Measurements from ENCODE around the gene SORL1. TPM values are rescaled to one million over a fixed set of nuclear protein-coding genes. Genes with fewer than 3 reads are reported as not detected.
A peak's percentile ranks its signal among the peaks of the same experiment; 100 is the strongest.

Gene SORL1
- total RNA-seq, 2 experiments from 2014 or later: 66.8 to 67.2 TPM

DNA sequence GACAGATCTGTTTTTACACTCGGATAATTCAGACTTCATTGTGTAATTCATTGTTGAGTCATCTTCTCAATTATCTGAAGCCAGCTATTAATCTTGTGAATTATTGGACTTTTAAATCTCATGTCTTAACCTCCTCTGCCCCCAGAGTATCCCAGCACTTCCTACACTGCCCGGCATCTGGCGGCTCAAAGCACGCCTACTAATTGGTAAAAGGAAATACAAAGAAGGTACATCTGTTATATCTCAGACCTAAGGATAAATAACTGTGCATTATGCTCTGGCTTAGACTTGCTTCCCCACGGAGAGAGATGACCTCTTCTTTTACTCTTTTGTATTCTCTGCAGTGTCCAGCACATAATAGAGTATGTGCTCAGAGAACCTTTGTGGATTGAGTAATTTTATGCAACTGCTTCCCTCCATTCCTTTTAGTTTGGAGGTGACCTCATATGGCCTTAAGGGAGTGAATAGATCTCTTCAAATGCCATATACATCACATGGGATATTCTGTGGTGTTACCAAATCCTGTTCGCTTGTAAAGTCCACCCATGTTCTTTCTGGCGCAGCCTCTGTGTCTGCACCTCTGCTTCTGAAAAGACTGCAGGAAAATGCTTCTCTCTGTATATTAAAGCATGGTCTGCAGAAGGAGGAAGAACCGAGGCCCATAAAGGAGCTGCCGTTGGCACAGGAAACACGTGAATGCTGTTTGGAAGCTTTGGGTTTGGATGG is 126.3 kb downstream of the SORL1 start:
- Mint-ChIP-seq H3K36me3 (ENCODE audit: low read depth) (peaks cover 60% of the 10 kb centered on the region), H3K9me3 (peaks cover 4% of the 10 kb centered on the region), H3K27me3 (ENCODE audit: low read depth) (no peaks in the 10 kb centered on the region), H3K4me1 (ENCODE audit: low read depth) (peaks cover 39% of the 10 kb centered on the region), H3K27ac (no peak overlapping the region), H3K4me3 (no peak overlapping the region)
- CTCF ChIA-PET: interaction anchor here (1.1 kb wide), 1 partner anchor 159 kb away, joined by 3 read pairs; no protein-coding TSS in a partner anchor
- no peak for DNase-seq
- intact Hi-C loops (cut with micrococcal nuclease): no loop called here

DNA sequence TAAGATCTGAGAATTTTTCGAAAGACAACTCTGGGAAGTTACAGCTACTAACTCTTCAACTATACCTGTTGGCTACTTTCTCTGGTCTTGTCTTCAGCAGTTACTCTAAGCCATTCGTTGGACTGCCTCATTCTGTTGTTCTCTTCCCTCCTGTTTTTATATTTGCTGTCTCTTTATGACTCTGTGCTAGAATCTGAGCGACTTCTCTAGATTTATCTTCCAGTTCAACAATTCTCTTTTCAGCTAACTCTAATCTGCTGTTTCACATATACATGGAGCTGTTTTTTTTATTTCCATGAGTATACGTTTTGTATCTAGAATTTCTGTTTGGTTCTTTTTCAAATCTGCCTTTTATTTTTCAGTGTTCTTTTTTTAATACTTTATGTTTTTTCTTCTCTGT is 128.0 kb downstream of the SORL1 start:
- peak overlapping the region; percentile 2 for H3K27ac Mint-ChIP-seq
- CTCF ChIA-PET: interaction anchor here (0.6 kb wide), 2 partner anchors 174 to 899 kb away, joined by 3 read pairs; no protein-coding TSS in a partner anchor
- peaks cover 53% of the 10 kb centered on the region for H3K36me3 Mint-ChIP-seq (ENCODE audit: low read depth)

DNA sequence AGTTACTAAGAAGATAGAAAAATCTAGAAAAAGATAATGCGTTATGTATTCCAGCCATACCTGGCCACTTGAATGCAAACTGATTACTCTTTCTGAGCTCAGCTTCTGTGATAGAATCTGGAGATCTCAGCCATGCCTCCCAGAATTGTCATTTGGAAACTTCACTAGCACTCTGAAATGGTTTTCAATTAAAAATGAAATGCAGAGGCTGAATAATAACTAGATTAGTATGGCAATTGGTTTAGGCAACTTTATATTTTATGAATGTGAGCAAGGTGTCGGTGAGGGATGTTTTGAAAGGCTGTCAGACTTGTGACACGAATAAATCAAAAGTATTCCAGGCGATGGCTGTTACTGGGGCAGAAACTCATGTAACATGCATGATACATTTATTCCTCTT is 129.5 kb downstream of the SORL1 start:
- Mint-ChIP-seq H3K36me3 (ENCODE audit: low read depth) (peaks cover 46% of the 10 kb centered on the region), H3K4me1 (ENCODE audit: low read depth) (peaks cover 27% of the 10 kb centered on the region), H3K27me3 (ENCODE audit: low read depth) (no peaks in the 10 kb centered on the region), H3K9me3 (peaks cover 4% of the 10 kb centered on the region), H3K27ac (peak overlapping the region; percentile 74), H3K4me3 (no peak overlapping the region)
- intact Hi-C loops (cut with micrococcal nuclease): loop anchor here (2.0 kb wide), 1 partner anchor 43 kb away; no protein-coding TSS in a partner anchor
- peak; percentile 29 for DNase-seq
- CTCF ChIA-PET: interaction anchor here (0.7 to 0.9 kb wide), 2 partner anchors 116 to 134 kb away, joined by 3 read pairs; no protein-coding TSS in a partner anchor

More for the DNA sequence above, 128.0 kb downstream of the SORL1 start:
- intact Hi-C loops (cut with micrococcal nuclease): loop anchor here (2.0 kb wide), 1 partner anchor 41 kb away; no protein-coding TSS in a partner anchor
- no peaks in the 10 kb centered on the region for H3K27me3 Mint-ChIP-seq (ENCODE audit: low read depth)
- H3K4me3 Mint-ChIP-seq: no peak overlapping the region
- H3K9me3 Mint-ChIP-seq: peaks cover 4% of the 10 kb centered on the region
- peaks cover 39% of the 10 kb centered on the region for H3K4me1 Mint-ChIP-seq (ENCODE audit: low read depth)
- no peak for DNase-seq

DNA sequence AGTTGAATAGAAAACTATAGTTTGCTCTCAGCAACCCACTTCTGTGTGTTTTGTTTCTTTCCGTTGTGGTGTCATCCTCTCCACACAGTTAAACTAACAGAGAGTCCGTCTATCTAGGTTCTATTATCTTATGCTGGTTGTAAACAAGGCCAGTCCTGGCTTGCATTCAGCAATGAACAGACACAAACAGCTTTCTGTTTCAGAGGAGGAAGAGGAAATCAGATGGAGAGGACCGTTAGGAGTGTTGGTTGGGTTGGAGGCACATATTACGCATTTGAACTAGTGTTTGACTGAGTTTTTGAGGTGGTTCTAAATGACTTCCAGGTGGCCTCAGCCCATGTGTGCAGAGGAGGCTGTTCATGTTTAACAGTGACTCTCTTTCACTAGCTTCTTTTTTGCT is 130.2 kb downstream of the SORL1 start:
- no peaks in the 10 kb centered on the region for H3K27me3 Mint-ChIP-seq (ENCODE audit: low read depth)
- H3K4me3 Mint-ChIP-seq: no peak overlapping the region
- peaks cover 44% of the 10 kb centered on the region for H3K36me3 Mint-ChIP-seq (ENCODE audit: low read depth)
- peak; percentile 20 for DNase-seq
- peak overlapping the region; percentile 74 for H3K27ac Mint-ChIP-seq
- CTCF ChIA-PET: interaction anchor here (0.6 to 1.7 kb wide), 3 partner anchors 9 to 122 kb away, joined by 3 read pairs; no protein-coding TSS in a partner anchor
- H3K9me3 Mint-ChIP-seq: peaks cover 4% of the 10 kb centered on the region
- peaks cover 25% of the 10 kb centered on the region for H3K4me1 Mint-ChIP-seq (ENCODE audit: low read depth)
- intact Hi-C loops (cut with micrococcal nuclease): no loop called here

DNA sequence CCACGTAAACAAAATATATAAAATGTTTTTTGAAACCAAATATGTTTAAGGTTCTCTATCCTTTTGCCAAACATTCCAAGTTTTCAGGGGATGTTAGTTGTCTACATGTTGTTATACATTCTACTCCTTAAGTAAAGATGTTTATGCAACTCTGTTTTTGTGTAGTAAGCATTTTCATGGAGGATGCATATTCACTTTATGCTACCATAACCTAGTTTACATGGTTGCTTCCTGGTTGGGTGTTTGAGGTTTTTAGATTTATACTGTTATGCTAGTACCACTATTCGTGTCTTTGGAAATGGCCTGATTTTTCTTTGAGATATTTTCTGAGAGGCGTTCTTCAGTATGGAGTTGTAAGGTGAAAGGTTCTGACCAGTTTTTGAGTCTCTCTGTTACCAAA is 131.7 kb downstream of the SORL1 start:
- H3K4me1 Mint-ChIP-seq (ENCODE audit: low read depth): peaks cover 22% of the 10 kb centered on the region
- no peak overlapping the region for H3K4me3 Mint-ChIP-seq
- H3K9me3 Mint-ChIP-seq: peaks cover 4% of the 10 kb centered on the region
- no peaks in the 10 kb centered on the region for H3K27me3 Mint-ChIP-seq (ENCODE audit: low read depth)
- intact Hi-C loops (cut with micrococcal nuclease): no loop called here
- no peak overlapping the region for H3K27ac Mint-ChIP-seq
- peaks cover 39% of the 10 kb centered on the region for H3K36me3 Mint-ChIP-seq (ENCODE audit: low read depth)
- CTCF ChIA-PET: no interaction called here
- DNase-seq: no peak

DNA sequence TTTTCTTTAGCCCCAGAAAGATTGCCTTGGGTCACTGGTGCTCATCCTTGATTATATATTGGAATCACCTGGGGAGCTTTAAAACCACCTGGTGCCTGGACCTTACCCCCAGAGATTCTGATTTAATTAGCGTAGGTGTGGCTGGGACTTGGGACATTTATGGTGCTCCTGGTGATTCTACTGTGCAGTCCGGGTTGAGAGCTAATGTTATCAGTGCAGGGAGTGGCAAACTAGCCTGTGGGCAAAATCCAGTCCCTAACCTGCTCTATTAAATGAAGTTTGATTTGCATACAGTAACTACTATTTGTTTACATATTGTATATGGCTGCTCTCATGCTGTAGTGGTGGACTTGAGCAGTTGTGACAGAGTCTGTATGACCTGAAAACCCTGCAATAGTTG is 134.6 kb downstream of the SORL1 start:
- intact Hi-C loops (cut with micrococcal nuclease): no loop called here
- no peaks in the 10 kb centered on the region for H3K27me3 Mint-ChIP-seq (ENCODE audit: low read depth)

DNA sequence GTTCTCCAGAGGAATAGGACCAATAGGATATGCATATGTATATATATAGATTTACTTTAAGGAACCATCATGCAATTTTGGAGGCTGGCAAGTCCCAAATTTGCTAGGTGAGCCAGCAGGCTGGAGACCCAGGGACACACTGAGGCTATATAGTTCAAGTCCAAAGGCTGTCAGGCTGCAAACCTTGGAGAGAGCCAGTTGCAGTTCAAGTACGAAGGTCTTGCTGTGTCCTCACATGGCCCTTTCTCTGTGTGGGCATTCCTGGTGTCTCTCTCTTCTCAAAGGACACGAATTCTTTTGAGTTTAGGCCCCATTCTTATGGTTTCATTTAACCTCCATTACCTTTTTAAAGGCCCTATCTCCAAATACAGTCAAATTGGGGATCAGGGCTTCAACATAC is 135.1 kb downstream of the SORL1 start:
- peaks cover 26% of the 10 kb centered on the region for H3K36me3 Mint-ChIP-seq (ENCODE audit: low read depth)
- H3K27ac Mint-ChIP-seq: no peak overlapping the region

More for the DNA sequence above, 134.6 kb downstream of the SORL1 start:
- CTCF ChIA-PET: no interaction called here
- no peak for DNase-seq
- Mint-ChIP-seq H3K4me1 (ENCODE audit: low read depth) (peaks cover 26% of the 10 kb centered on the region), H3K27ac (no peak overlapping the region), H3K36me3 (ENCODE audit: low read depth) (peaks cover 26% of the 10 kb centered on the region), H3K9me3 (no peaks in the 10 kb centered on the region), H3K4me3 (no peak overlapping the region)

DNA sequence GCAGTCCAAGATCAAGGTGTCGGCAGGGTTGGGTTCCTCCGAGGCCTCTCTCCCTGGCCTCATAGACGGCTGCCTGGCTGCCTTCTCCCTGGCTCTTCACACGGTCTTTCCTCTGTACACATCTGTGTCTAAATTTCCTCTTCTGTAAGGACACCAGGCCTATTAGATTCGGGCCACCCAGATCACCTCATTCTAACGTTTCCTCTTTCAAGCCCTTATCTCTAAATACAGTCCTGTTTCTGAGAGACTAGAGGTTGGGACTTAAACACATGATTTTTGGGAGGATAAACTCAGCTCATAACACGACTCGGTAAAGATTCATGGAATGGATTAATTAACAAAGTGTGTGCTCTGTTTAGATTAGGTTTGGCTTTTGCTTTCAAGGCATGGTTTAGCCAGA is 136.6 kb downstream of the SORL1 start:
- Mint-ChIP-seq H3K4me1 (ENCODE audit: low read depth) (peaks cover 14% of the 10 kb centered on the region), H3K27me3 (ENCODE audit: low read depth) (no peaks in the 10 kb centered on the region), H3K9me3 (no peaks in the 10 kb centered on the region), H3K36me3 (ENCODE audit: low read depth) (peaks cover 31% of the 10 kb centered on the region), H3K4me3 (no peak overlapping the region), H3K27ac (no peak overlapping the region)
- no peak for DNase-seq
- CTCF ChIA-PET: interaction anchor here (1.8 to 2.5 kb wide), 2 partner anchors 142 to 269 kb away, joined by 6 to 7 read pairs; no protein-coding TSS in a partner anchor
- intact Hi-C loops (cut with micrococcal nuclease): no loop called here

More for the DNA sequence above, 135.1 kb downstream of the SORL1 start:
- no peak overlapping the region for H3K4me3 Mint-ChIP-seq
- CTCF ChIA-PET: interaction anchor here (0.6 kb wide), 1 partner anchor 106 kb away, joined by 3 read pairs; no protein-coding TSS in a partner anchor
- intact Hi-C loops (cut with micrococcal nuclease): no loop called here
- no peak for DNase-seq
- peaks cover 22% of the 10 kb centered on the region for H3K4me1 Mint-ChIP-seq (ENCODE audit: low read depth)
- no peaks in the 10 kb centered on the region for H3K27me3 Mint-ChIP-seq (ENCODE audit: low read depth)
- no peaks in the 10 kb centered on the region for H3K9me3 Mint-ChIP-seq

DNA sequence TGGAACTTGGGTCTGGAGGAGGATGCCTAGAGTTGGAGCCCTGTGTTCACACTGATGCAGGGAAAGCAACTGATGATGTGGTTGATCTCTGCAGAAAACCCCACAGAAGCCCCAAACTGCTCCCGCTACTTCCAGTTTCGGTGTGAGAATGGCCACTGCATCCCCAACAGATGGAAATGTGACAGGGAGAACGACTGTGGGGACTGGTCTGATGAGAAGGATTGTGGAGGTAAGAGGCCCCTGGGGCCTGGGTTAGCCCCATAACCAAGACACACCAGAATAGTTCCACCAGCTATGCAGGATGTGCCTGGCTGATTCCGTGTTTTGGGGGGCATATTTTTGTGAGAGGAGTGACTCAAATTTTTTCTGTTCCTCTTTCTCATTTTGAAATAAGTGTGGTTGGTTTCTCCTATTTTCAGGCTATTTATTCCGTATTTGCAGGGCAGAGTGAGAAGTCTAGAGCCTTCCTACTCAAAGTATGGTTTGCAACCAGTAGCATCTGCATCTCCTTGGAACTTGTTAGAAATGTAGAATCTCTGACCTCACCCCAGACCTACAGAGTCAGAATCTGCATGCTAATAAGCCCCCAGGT is 137.9 kb downstream of the SORL1 start:
- CTCF ChIA-PET: interaction anchor here (0.5 to 2.8 kb wide), 6 partner anchors 129 to 270 kb away, joined by 3 to 23 read pairs (median 6); no protein-coding TSS in a partner anchor
- Mint-ChIP-seq H3K4me1 (ENCODE audit: low read depth) (peaks cover 14% of the 10 kb centered on the region), H3K27me3 (ENCODE audit: low read depth) (no peaks in the 10 kb centered on the region), H3K27ac (peak overlapping the region; percentile 60), H3K36me3 (ENCODE audit: low read depth) (peaks cover 29% of the 10 kb centered on the region), H3K9me3 (no peaks in the 10 kb centered on the region), H3K4me3 (no peak overlapping the region)
- no peak for DNase-seq
- intact Hi-C loops (cut with micrococcal nuclease): no loop called here

DNA sequence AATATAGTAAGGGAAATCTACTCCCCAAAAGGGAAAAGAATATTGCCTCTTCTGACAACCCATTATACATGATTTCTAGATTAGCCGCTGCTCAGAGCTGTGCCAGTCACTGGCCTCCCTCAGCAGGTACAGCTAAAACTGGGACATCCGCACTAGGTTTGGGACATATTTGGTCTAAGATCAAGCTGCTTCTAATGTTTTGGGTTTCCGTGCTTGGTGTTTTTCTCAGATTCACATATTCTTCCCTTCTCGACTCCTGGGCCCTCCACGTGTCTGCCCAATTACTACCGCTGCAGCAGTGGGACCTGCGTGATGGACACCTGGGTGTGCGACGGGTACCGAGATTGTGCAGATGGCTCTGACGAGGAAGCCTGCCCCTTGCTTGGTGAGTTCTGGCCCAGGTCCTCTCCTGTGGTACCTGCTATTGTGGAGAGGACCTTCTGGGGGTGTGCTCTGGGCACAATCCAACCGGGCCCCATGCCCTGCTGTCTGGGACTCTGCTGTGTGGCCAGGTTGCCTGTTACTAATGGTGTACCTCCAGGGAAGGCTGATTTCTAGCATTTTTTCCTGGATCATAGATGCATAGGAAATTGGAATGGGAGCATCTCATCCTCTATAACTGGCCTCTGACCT is 138.8 kb downstream of the SORL1 start:
- no peaks in the 10 kb centered on the region for H3K27me3 Mint-ChIP-seq (ENCODE audit: low read depth)
- H3K27ac Mint-ChIP-seq: no peak overlapping the region
- no peak for DNase-seq
- no peaks in the 10 kb centered on the region for H3K9me3 Mint-ChIP-seq
- H3K36me3 Mint-ChIP-seq (ENCODE audit: low read depth): peaks cover 31% of the 10 kb centered on the region
- intact Hi-C loops (cut with micrococcal nuclease): loop anchor here (1.0 kb wide), 4 partner anchors 127 to 342 kb away; no protein-coding TSS in a partner anchor
- H3K4me3 Mint-ChIP-seq: no peak overlapping the region
- H3K4me1 Mint-ChIP-seq (ENCODE audit: low read depth): peaks cover 14% of the 10 kb centered on the region
- CTCF ChIA-PET: interaction anchor here (0.6 to 2.8 kb wide), 22 partner anchors 8 to 396 kb away, joined by 3 to 23 read pairs (median 3); no protein-coding TSS in a partner anchor

DNA sequence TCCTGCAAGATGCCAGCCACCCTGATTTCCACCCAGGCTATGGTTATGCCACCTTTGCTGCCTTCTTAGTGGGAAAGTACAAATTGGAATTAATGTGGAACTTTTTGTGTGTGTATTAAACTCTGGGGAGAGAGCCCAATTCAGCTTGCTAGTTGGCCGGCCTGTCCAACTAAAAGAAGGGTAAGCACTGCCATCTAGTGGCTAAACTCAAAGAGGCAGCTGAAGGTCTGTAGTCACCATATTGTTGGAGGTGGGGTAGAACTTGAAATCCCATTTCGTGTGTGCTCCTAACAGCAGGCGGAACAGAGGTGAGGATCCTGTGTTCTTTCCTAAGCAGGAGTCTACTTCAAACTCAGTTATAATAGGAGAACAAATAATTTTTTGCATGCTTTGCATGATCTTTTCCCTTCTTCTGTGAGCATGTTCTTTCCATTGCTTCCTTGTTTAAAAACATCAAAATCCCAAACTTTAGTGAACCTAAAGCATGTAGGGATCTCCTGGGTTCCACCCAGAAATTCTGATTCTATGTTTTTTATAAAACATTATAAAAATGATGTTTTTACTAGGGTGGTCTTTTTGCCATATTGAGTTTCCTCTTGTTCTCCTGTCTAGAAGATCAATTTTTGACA is 139.4 kb downstream of the SORL1 start:
- H3K27me3 Mint-ChIP-seq (ENCODE audit: low read depth): no peaks in the 10 kb centered on the region
- no peak overlapping the region for H3K4me3 Mint-ChIP-seq
- peak; percentile 87 for DNase-seq
- peaks cover 37% of the 10 kb centered on the region for H3K36me3 Mint-ChIP-seq (ENCODE audit: low read depth)
- H3K4me1 Mint-ChIP-seq (ENCODE audit: low read depth): peaks cover 14% of the 10 kb centered on the region
- intact Hi-C loops (cut with micrococcal nuclease): loop anchor here (1.0 kb wide), 4 partner anchors 127 to 342 kb away; no protein-coding TSS in a partner anchor
- no peaks in the 10 kb centered on the region for H3K9me3 Mint-ChIP-seq
- CTCF ChIA-PET: interaction anchor here (0.6 to 2.8 kb wide), 25 partner anchors 9 to 397 kb away, joined by 3 to 23 read pairs (median 3); no protein-coding TSS in a partner anchor
- H3K27ac Mint-ChIP-seq: no peak overlapping the region
